Activated CD4-positive, alpha-beta T cell treated with anti-CD3 and anti-CD28 coated beads, Interleukin-2, amount 10 ng/mL, durations not matched to agents 7 days and 5 days (primary cell): ENCODE data around the gene SLBP. TPM values are rescaled to one million over a fixed set of nuclear protein-coding genes. Genes with fewer than 3 reads are reported as not detected.

Source experiments
- CTCF ChIA-PET: fragments of 350-600 bp; sonication (Branson Sonifier 250); formaldehyde crosslinking; loops from one replicate; lab custom pipeline; 2021; ENCODE audit warnings: antibody characterized with exemption; lab: Charles Lee
- POLR2A ChIA-PET: fragments of 350-600 bp; sonication (Branson Sonifier 250); formaldehyde crosslinking; loops from one replicate; lab custom pipeline; 2021; ENCODE audit warnings: antibody characterized with exemption; lab: Charles Lee
- DNase-seq: peaks from one replicate; pipeline ENCODE4 v3.0.0-alpha.2; 2020
- H3K27ac Mint-ChIP-seq: one replicate; pipeline ENCODE4 v1.8.0; 2021; ENCODE audit warnings: mild to moderate bottlenecking, moderate library complexity, mixed read lengths
- H3K27me3 Mint-ChIP-seq: one replicate; pipeline ENCODE4 v1.8.0; 2021; ENCODE audit warnings: mixed read lengths
- H3K36me3 Mint-ChIP-seq: one replicate; pipeline ENCODE4 v1.8.0; 2021; ENCODE audit warnings: low read depth, mixed read lengths
- H3K4me1 Mint-ChIP-seq: one replicate; pipeline ENCODE4 v1.8.0; 2021; ENCODE audit warnings: mixed read lengths
- H3K4me3 Mint-ChIP-seq: one replicate; pipeline ENCODE4 v1.8.0; 2021; ENCODE audit warnings: mild to moderate bottlenecking, moderate library complexity, mixed read lengths
- H3K9me3 Mint-ChIP-seq: one replicate; pipeline ENCODE4 v1.8.0; 2021; ENCODE audit warnings: mixed read lengths
- total RNA-seq, 2 experiments: library from RNA; stranded (reverse); gene quantifications; one replicate each; pipeline ENCODE4 v1.2.3, GENCODE V29; 2021

SLBP gene
- total RNA-seq, 2 experiments from 2014 or later, result 116 to 137 TPM

GRCh38 chr4:1646690-1647089 is 65.4 kb downstream of the SLBP start:
- ChIA-PET CTCF (interaction anchor here (0.7 kb wide), 1 partner anchor 739 kb away, joined by 5 read pairs; no protein-coding TSS in a partner anchor), POLR2A (no interaction called here)
- H3K36me3 Mint-ChIP-seq, result no peaks in the 10 kb centered on the region
- H3K9me3 Mint-ChIP-seq, result no peaks in the 10 kb centered on the region
- no peaks in the 10 kb centered on the region for H3K27me3 Mint-ChIP-seq
- no peak overlapping the region for H3K4me3 Mint-ChIP-seq
- peaks cover 10% of the 10 kb centered on the region for H3K4me1 Mint-ChIP-seq
- H3K27ac Mint-ChIP-seq, result no peak overlapping the region
- DNase-seq, result no peak

- Mint-ChIP-seq H3K4me3 (no peak overlapping the region), H3K36me3 (no peaks in the 10 kb centered on the region), H3K27me3 (no peaks in the 10 kb centered on the region), H3K4me1 (peaks cover 10% of the 10 kb centered on the region), H3K27ac (no peak overlapping the region), H3K9me3 (no peaks in the 10 kb centered on the region)
- ChIA-PET POLR2A (no interaction called here), CTCF (no interaction called here)
- no peak for DNase-seq
Measured at GRCh38 chr4:1644891-1645657, 67.0 kb downstream of the SLBP start.

GRCh38 chr4:1643971-1644735 is 68.0 kb downstream of the SLBP start:
- Mint-ChIP-seq H3K27ac (no peak overlapping the region), H3K27me3 (no peaks in the 10 kb centered on the region), H3K4me1 (peaks cover 10% of the 10 kb centered on the region), H3K36me3 (no peaks in the 10 kb centered on the region), H3K9me3 (no peaks in the 10 kb centered on the region), H3K4me3 (no peak overlapping the region)
- CTCF ChIA-PET, result no interaction called here
- no peak for DNase-seq
- POLR2A ChIA-PET, result no interaction called here

Other genes with a start within 250 kb of the SLBP start
- gene FAM53A, start 28.0 kb downstream of the SLBP start, total RNA-seq, result 1 to 10 TPM in 1 of 2 experiments, under 1 TPM in 1; 0.99 to 1.6 TPM
- 10 to 100 TPM; 20.9 to 22.3 TPM for gene TMEM129, start 9.0 kb upstream of the SLBP start, total RNA-seq
- 100 to 1,000 TPM; 301 to 305 TPM for gene TACC3, start 9.2 kb upstream of the SLBP start, total RNA-seq
- under 1 TPM; 0.25 to 0.27 TPM for gene FGFR3, start 81.0 kb upstream of the SLBP start, total RNA-seq
- gene LETM1, start 143.8 kb upstream of the SLBP start, total RNA-seq, result 10 to 100 TPM; 40.7 to 49.5 TPM
- 100 to 1,000 TPM; 248 to 271 TPM for gene NSD2, start 159.1 kb upstream of the SLBP start, total RNA-seq